GM12875 (cell line): ENCODE measurements around the gene ACTN4.

Source experiments
- H3K4me3 ChIP-seq: one replicate; pipeline ENCODE4 v1.5.1; 2011; ENCODE audit warnings: low read depth, low read length, control low read depth
- TF ChIP-seq, protein P1 (sequence below): IDR thresholded peaks from 2 replicates; pipeline ENCODE4 v1.5.1; 2011; ENCODE audit warnings: low read depth, mild to moderate bottlenecking, control low read depth, inconsistent platforms, low read length, moderate library complexity, borderline replicate concordance; ENCODE audit not compliant: insufficient read depth

ACTN4 gene

DNA sequence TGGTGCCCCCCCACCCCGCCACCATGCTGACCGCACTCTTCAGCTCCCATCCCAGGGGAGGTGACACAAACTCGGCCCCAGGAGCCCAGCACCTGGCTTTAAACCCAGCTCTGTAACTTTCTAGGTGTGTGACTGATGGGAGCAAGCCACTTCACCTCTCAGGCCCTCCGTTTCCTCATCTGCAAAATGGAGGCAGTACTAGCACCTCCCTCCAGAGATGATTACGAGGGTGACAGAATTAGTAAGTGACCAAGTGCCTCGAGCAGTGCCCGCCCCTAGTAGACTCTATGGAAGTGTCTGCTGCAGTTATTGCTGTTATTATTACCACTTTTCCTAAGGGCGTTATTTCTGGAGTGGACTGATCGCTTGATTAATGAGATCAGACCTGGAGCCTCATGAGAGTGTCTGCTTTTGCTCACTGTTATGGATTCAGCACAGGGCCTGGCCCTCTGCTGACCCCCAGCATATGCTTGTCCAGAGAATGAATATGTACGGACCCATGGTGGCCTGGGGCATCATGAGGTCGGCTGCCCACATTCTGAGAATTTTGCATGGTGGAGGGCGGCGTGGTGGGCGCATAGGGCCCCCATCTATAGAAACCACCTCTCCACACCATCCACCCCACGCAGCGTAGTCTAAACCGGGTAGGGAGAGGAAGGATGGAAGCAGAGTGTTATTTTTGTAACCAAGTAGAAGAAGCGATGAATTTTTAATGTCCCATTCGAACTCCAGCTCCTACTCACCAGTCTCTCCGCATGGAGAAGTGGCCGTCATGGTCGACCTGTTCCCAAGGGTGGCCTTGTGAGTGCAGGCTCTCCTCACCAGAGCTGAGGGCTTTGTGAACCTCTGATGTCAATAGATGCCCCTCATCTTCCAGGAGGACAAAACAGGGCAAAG lies 48.6 kb downstream of the ACTN4 start:
- no peak overlapping the region for H3K4me3 ChIP-seq

DNA sequence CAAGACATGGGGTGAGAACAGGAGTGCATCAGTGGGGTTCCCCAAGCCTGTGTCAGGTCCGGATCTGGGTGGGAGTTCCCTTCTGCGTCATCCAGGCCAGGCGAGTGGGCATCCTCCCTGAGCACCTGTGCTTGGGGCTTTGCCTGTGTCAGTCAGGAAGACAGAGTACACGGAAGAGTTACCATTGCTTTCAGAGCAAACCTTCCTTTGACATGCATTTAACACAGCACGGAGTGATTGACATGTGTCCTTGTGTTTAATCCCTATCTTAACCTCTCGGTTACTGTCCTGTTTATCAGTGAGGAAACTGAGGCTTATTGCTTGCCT lies 49.2 kb downstream of the ACTN4 start:
- H3K4me3 ChIP-seq = no peak overlapping the region
- TF ChIP-seq, protein P1, sequence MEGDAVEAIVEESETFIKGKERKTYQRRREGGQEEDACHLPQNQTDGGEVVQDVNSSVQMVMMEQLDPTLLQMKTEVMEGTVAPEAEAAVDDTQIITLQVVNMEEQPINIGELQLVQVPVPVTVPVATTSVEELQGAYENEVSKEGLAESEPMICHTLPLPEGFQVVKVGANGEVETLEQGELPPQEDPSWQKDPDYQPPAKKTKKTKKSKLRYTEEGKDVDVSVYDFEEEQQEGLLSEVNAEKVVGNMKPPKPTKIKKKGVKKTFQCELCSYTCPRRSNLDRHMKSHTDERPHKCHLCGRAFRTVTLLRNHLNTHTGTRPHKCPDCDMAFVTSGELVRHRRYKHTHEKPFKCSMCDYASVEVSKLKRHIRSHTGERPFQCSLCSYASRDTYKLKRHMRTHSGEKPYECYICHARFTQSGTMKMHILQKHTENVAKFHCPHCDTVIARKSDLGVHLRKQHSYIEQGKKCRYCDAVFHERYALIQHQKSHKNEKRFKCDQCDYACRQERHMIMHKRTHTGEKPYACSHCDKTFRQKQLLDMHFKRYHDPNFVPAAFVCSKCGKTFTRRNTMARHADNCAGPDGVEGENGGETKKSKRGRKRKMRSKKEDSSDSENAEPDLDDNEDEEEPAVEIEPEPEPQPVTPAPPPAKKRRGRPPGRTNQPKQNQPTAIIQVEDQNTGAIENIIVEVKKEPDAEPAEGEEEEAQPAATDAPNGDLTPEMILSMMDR = no peak

More for the DNA sequence above, 48.6 kb downstream of the ACTN4 start:
- TF ChIP-seq, protein P1 = no peak

DNA sequence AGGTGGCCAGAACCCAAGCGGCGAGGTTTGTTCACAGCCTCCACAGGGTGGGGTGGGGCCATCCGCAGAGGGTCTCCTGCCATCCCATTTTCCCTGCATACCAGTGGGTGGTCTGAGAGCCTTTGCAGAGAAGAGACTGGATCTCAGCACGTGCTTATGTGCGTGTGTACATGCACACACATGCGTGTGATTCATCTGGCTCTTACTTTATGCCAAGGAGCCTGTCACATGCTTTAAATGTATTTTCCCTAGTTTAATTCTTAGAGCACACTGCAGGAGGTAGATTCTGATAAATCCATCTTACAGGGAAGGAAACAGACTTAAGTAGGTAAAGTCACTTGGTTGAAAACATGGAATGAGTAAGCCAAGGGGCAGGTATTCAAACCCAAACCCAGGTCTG lies 49.7 kb downstream of the ACTN4 start:
- TF ChIP-seq, protein P1 = no peak
- no peak overlapping the region for H3K4me3 ChIP-seq

DNA sequence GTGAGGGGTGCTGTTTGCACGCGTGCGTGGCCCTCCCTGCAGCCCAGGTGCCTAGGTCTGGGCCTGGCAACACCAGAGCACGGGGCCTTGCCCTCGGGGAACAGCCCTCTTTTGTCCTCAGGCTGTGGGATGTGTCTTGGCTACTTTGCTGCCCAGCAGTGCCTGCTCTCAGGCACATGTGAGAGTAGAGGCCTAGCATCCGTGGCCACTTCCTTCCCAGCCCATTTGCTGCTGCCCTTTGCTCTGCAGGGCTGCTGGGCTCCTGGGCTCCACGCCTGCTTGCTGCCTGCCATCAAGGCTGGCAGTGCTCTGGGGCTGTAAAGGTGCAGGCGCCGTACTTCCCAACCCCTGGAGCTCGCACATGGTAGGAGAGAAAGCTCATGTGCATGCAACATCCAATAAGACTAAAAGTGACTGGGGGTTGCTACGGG lies 50.2 kb downstream of the ACTN4 start:
- TF ChIP-seq, protein P1 = no peak
- H3K4me3 ChIP-seq = no peak overlapping the region

DNA sequence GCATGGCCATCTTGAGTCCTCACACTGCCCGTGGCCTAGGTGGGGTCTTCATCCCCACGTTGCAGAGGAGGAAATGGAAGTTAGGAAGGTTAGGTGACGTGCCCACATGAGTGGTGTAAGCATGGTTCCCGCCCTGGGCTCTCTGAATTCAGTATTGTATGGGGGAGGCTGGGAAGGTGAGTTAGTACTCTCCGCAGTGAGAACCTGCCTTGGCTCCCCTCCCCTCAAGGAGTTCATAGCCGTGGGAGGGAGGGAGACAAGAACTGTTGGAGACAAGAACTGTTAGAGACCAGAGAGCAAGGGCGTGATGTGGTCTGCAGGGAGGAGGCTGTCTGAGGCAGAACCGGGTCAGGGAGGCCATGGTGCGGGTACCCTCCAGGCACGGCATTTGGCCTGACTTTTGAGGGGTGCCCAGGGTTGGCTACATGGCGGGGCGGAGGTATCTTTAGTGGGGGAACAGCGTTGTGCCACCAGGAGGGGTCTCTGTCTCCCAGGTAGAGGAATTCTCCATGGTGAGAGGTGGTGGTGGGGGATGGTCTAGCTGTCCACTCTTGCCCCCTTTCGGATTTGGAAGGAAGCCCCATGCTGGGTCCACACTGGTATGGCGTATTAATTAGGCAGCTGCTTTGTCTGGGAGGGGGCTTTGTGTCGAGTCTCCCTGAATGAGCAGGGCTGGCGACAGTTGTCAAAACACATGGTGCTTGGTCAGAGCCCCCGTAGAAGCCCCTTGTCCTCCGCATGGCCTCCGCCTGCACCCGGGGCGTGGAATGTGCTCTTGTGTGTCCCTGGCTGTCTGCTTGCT lies 51.0 kb downstream of the ACTN4 start:
- H3K4me3 ChIP-seq = no peak overlapping the region

DNA sequence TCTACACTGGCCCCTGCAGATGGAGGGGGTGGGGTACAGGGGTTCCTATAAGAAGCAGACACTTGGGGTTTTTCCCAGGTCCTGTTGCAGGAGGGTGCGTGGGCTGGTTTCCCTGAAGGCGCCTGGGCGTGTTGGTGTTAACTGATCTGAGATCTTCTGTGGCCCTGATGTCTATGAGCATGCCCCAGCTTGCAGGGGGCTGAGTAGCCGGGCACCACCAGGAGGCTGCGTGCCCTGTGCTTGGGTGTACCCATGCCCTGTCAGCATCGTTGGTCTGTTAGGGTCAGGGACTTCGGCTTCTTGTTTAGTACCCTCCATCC lies 51.5 kb downstream of the ACTN4 start:
- TF ChIP-seq, protein P1 = no peak
- no peak overlapping the region for H3K4me3 ChIP-seq

More for the DNA sequence above, 51.0 kb downstream of the ACTN4 start:
- TF ChIP-seq, protein P1 = no peak

DNA sequence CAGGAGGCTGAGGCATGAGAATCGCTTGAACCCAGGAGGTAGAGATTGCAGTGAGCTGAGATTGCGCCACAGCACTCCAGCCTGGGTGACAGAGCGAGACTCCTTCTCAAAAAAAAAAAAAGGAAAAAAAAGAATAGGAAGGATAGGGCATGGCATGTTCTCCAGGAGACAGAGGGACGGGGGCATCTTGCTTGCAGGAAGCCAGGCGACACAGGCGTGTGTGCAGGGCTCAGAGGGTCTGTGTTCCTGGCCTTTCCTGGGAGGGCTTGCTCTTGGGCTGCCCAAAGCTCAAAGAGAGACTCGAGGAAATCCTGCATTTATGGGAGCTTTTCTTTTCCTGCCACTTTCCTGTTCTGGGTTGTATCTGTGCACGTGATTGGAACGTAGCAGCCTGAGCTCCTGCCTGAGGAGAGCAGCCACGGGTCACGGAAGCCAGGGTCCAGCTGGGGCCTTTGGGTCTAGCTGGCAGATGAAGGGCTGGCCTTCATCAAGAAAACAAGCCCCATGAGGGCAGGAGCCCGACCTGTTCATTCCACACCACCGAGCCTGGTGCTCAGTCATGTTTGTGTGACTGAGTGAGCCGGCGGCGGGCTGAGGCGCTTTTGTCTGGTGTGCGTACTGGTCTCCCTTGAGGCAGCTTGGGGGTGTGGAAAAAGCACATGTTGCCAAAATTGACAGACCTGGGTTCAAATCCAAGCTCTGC lies 52.3 kb downstream of the ACTN4 start:
- TF ChIP-seq, protein P1 = no peak

More for the DNA sequence above, 52.3 kb downstream of the ACTN4 start:
- H3K4me3 ChIP-seq = no peak overlapping the region
